OCI-LY3 (cell line): Measurements from ENCODE around the gene IFNA13.

Source experiments
- H2AFZ ChIP-seq: fragments of 200-600, 300-600 bp; shearing (Covaris generic); 2 replicates; pipeline ENCODE4 v1.6.0; 2014; ENCODE audit warnings: antibody characterized with exemption, low read depth, low read length
- H3K27ac ChIP-seq: fragments of 200-600, 300-600 bp; sonication (generic); 2 replicates; pipeline ENCODE4 v1.5.1; 2014; ENCODE audit warnings: mild to moderate bottlenecking, low read length, moderate library complexity, mixed read lengths
- H3K27me3 ChIP-seq: fragments of 200-600, 300-600 bp; sonication (generic); 2 replicates; pipeline ENCODE4 v1.6.1; 2014; ENCODE audit warnings: low read depth, low read length, mixed read lengths
- H3K36me3 ChIP-seq: fragments of 200-600, 300-600 bp; sonication (generic); replicated peaks from 2 replicates; pipeline ENCODE3; 2014; ENCODE audit warnings: low read depth, low read length, mixed read lengths
- H3K4me1 ChIP-seq: fragments of 300-600, 200-600 bp; sonication (generic); 2 replicates; pipeline ENCODE4 v1.6.1; 2014; ENCODE audit warnings: low read length, mixed read lengths
- H3K4me2 ChIP-seq: fragments of 200-600, 300-600 bp; sonication (generic); 2 replicates; pipeline ENCODE4 v1.6.1; 2014; ENCODE audit warnings: low read length, mixed read lengths
- H3K4me3 ChIP-seq: fragments of 300-600, 200-600 bp; sonication (generic); 2 replicates; pipeline ENCODE4 v1.5.1; 2014; ENCODE audit warnings: antibody characterized with exemption, mild to moderate bottlenecking, low read length, moderate library complexity
- H3K79me2 ChIP-seq: fragments of 300-600, 200-600 bp; shearing (Covaris generic); 2 replicates; pipeline ENCODE4 v1.6.1; 2014; ENCODE audit warnings: mild to moderate bottlenecking, low read length, mixed read lengths
- H3K9ac ChIP-seq: fragments of 300-600, 200-600 bp; shearing (Covaris generic); 2 replicates; pipeline ENCODE4 v1.6.0; 2014; ENCODE audit warnings: mild to moderate bottlenecking, low read length, moderate library complexity
- H3K9me3 ChIP-seq: fragments of 200-600, 300-600 bp; shearing (Covaris generic); 2 replicates; pipeline ENCODE4 v1.6.1; 2014; ENCODE audit warnings: low read length, mixed read lengths; ENCODE audit not compliant: insufficient read depth
- H4K20me1 ChIP-seq: fragments of 200-600, 300-600 bp; sonication (generic); 2 replicates; pipeline ENCODE4 v1.6.1; 2016; ENCODE audit warnings: low read length, mixed read lengths; ENCODE audit not compliant: insufficient read depth
- EZH2phosphoT487 ChIP-seq: fragments of 200-600 bp; shearing (Covaris generic); IDR thresholded peaks from 2 replicates; pipeline ENCODE4 v1.6.1; 2018; ENCODE audit warnings: antibody characterized with exemption, mixed run types, low read depth
- TF ChIP-seq, protein P1 (sequence below): fragments of 200-600, 300-600 bp; sonication (generic); IDR thresholded peaks from 2 replicates; pipeline ENCODE4 v1.5.1; 2014; ENCODE audit warnings: antibody characterized with exemption, low read length, low read depth

Gene IFNA13

DNA sequence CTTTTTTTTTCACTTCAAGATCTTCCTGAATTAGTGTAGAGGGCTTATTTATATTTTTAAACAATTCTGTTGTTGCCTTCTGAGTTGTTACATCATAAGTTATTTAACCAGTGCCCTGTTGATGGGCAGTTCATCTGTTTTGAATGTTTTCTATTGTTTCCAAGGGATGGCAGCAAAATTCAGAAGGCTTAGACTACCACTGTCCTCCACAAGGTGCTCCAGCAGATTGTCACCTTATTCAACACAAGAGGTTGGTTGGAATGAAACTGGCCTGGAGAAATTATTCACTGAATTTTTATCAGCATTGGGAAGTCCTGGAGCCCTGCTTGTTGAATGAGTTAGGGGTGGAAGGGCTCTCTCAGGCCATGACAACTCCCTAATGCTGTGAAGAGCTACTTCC is 31.4 kb downstream of the IFNA13 start:
- Histone ChIP-seq H4K20me1 (peaks cover 27% of the 10 kb centered on the region), H3K27me3 (peaks cover 45% of the 10 kb centered on the region), H3K9me3 (no peaks in the 10 kb centered on the region), H3K4me2 (no peak overlapping the region), H3K9ac (no peak overlapping the region), H3K4me1 (peaks cover 12% of the 10 kb centered on the region), H3K27ac (no peak overlapping the region), H3K79me2 (peaks cover 36% of the 10 kb centered on the region), H3K4me3 (no peak overlapping the region), H2AFZ (no peak overlapping the region), H3K36me3 (peaks cover 23% of the 10 kb centered on the region)
- TF ChIP-seq, protein P1, sequence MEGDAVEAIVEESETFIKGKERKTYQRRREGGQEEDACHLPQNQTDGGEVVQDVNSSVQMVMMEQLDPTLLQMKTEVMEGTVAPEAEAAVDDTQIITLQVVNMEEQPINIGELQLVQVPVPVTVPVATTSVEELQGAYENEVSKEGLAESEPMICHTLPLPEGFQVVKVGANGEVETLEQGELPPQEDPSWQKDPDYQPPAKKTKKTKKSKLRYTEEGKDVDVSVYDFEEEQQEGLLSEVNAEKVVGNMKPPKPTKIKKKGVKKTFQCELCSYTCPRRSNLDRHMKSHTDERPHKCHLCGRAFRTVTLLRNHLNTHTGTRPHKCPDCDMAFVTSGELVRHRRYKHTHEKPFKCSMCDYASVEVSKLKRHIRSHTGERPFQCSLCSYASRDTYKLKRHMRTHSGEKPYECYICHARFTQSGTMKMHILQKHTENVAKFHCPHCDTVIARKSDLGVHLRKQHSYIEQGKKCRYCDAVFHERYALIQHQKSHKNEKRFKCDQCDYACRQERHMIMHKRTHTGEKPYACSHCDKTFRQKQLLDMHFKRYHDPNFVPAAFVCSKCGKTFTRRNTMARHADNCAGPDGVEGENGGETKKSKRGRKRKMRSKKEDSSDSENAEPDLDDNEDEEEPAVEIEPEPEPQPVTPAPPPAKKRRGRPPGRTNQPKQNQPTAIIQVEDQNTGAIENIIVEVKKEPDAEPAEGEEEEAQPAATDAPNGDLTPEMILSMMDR, result no peak
- TF ChIP-seq EZH2phosphoT487, result no peak

- Histone ChIP-seq H3K9ac (peak within 1 kb of the TSS; percentile 95), H3K27me3 (peaks cover 32% of the 10 kb centered on the region), H3K4me3 (peak within 1 kb of the TSS; percentile 97), H4K20me1 (peaks cover 42% of the 10 kb centered on the region), H3K36me3 (peaks cover 23% of the 10 kb centered on the region), H3K9me3 (no peaks in the 10 kb centered on the region), H3K79me2 (peaks cover 37% of the 10 kb centered on the region), H3K4me2 (peak within 1 kb of the TSS; percentile 92), H3K4me1 (peaks cover 12% of the 10 kb centered on the region), H3K27ac (peak within 1 kb of the TSS; percentile 43), H2AFZ (peak within 1 kb of the TSS; percentile 90)
- TF ChIP-seq EZH2phosphoT487, result no peak
- TF ChIP-seq, protein P1, result no peak
Observed at GRCh38 chr9:21334701-21335632, 32.9 kb downstream of the IFNA13 start, which contains the start of gene KLHL9. Gene KLHL9, minus strand, starts transcription at chr9:21335404. Its CDS starts 545 bp downstream, at chr9:21334859.

DNA sequence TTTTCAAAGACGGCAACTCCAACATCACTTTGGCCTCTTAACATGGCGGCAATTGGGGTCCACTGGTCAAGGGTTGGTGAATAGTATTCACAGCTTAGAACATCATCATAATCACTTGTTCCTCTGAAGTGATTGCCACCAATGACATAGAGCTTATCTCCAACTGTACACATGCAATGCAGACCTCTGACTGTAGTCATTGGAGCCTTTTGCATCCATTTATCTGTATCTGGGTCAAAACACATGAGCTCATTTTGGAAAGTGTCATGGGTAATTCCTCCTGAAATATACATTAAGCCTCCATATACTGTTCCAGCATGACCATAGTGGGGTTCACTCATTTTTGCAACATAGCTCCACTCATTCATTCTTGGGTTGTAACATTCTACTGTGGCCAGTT is 34.6 kb downstream of the IFNA13 start:
- Histone ChIP-seq H4K20me1 (peaks cover 56% of the 10 kb centered on the region), H3K27ac (no peak overlapping the region), H3K4me1 (peaks cover 12% of the 10 kb centered on the region), H3K4me3 (no peak overlapping the region), H2AFZ (no peak overlapping the region), H3K9me3 (no peaks in the 10 kb centered on the region), H3K9ac (no peak overlapping the region), H3K27me3 (peaks cover 17% of the 10 kb centered on the region), H3K36me3 (peaks cover 23% of the 10 kb centered on the region), H3K4me2 (no peak overlapping the region), H3K79me2 (peaks cover 37% of the 10 kb centered on the region)
- TF ChIP-seq, protein P1, result no peak
- no peak for TF ChIP-seq EZH2phosphoT487

DNA sequence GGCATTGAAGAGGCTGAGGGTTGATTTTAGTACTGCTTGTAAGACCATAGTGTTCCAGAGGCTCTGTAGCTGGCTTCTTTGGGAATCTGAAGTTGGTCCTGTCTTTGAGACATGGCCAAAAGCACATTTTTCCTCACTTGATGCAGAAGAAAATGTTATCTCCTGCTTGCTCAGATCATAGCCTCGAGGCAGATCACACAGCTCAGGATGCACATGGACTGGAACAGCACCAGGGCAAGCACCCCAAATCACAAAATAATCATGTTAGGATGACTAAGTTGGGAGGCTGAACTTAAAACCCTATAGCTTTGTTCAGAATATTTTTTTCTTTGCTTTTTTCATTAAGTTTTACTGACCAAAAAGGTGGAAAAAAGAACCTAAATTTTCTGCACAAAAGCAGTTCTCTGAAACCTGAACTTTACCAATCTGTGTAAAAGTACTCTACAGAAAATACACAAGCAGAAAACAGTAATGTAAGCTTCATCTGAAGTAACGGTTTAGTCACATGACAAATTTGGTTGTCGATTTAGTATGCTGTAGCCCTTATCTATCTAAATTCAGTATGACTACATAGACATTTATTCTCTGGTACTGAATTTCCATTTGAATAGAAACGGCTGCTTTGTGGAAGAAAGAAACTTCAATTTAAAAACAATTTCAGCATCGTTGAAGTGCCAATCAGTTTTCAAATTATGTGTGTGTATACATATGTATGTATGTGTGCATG is 36.0 kb downstream of the IFNA13 start:
- H3K4me1 ChIP-seq, result peaks cover 12% of the 10 kb centered on the region
- no peak overlapping the region for H2AFZ ChIP-seq
- no peak overlapping the region for H3K9ac ChIP-seq
- H3K27ac ChIP-seq, result no peak overlapping the region
- H3K4me3 ChIP-seq, result no peak overlapping the region
- peaks cover 70% of the 10 kb centered on the region for H4K20me1 ChIP-seq
- H3K79me2 ChIP-seq, result peaks cover 40% of the 10 kb centered on the region
- peaks cover 23% of the 10 kb centered on the region for H3K36me3 ChIP-seq
- H3K9me3 ChIP-seq, result no peaks in the 10 kb centered on the region
- no peak for TF ChIP-seq EZH2phosphoT487
- TF ChIP-seq, protein P1, result no peak
- H3K4me2 ChIP-seq, result no peak overlapping the region
- peaks cover 8% of the 10 kb centered on the region for H3K27me3 ChIP-seq
